Activated T-cell treated with anti-CD3 and anti-CD28 coated beads for 24 hours (primary cell): Measurements from ENCODE around the gene DOCK2.
"Not testable (repeated sequence)": the region's sequence is repeated elsewhere in the genome, so short reads cannot be mapped to it uniquely, and the experiment has no call there.

ENCODE experiments used
- DNase-seq: peaks from one replicate; pipeline ENCODE4 v3.0.0-alpha.2; 2020; ENCODE audit warnings: low read depth

DOCK2 gene

GRCh38 chr5:169719360-169720314 lies 82.6 kb downstream of the DOCK2 start:
- no peak for DNase-seq

- no peak for DNase-seq
Observed at GRCh38 chr5:169721771-169722170, 84.7 kb downstream of the DOCK2 start.

DNA sequence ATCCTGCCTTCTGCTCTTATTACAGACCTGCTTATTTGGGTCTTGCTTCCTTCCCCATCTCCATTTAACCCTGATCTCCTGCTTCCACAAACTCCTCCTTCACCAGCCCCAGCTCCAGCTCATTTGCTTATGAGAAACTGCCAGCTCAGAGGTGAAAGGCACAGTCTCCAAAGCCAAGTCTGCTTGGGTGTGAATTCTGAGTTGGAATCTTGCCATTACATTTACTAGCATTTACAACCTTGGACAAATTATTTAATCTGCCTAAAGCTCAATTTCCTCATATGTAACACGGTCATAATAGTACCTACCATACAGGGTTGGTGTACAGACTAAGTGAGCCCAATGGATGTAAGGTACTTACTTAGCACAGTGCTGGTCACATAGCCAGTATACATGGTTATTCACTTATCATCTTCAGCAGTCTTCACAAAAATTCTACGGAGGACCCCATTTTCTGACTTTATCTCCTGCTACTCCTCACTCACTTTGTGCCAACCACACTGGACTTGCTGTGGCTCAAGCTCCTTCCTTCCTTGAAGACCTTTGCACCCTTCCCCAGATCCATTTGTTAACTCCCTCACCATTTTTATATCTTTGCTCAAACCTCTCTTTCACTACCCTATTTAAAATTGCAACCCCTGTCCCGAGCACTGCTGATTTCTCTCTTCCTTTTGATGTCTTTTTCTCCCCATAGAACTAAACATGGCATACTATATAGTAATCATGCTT lies 86.2 kb downstream of the DOCK2 start:
- DNase-seq: no peak

DNA sequence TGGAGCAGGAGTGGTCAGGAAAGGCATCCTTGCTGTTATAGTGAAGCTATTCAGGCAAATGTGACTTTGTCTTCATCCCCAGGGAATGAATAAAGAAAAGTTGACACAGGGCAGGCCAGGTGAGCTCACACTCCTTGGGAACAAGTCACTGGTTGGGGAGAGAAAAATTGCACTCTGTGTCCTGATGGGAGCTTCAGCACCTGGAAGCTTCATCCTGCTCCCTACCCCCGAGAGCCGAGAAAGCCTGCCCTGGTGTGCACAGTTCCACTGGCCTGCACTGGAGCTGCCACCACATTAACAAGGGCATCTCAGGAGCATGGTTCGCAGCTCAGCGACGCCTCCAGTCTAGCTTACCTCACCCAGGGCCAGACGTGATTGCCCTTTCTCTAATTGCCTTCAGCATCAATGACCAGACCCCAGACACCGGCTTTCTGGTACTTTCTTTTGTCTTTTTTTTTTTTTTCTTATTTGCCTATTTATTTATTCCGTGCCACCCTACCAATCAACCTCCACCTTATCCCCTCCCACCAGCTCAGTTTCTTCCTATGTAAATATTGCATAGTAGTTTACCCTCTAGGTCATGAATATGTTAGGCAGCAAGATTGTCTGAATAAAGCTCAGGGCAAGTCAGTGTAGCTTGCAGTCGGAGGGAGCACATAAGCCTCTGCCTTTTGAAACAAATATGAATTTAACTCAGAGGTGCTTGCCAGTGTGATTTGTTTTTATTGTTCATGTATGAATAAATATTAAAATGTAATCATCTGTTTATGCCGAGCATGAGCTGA lies 87.4 kb downstream of the DOCK2 start:
- DNase-seq: no peak

GRCh38 chr5:169725665-169726064 lies 88.6 kb downstream of the DOCK2 start:
- not testable (repeated sequence) for DNase-seq

GRCh38 chr5:169728418-169728817 lies 91.3 kb downstream of the DOCK2 start:
- no peak for DNase-seq

GRCh38 chr5:169731221-169731620 lies 94.1 kb downstream of the DOCK2 start:
- DNase-seq: no peak

DNA sequence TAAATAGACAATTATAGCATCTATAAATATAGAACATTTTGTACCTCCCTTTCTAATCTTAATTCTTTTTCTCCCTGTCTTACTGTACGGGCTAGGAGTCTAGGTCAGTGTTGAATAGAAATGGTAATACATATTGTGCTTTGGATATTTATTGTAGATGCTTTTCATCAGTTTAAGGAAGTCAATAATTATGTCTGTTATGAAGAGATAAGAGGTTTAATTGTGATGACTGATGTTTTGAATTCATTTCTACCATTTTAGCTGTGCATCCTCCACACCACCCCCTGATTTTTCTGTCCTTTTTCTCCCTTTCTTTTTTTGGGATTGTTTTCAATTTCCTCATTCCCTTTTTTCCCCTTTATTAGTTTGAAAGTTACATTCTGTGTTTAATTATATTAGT lies 95.8 kb downstream of the DOCK2 start:
- no peak for DNase-seq

DNA sequence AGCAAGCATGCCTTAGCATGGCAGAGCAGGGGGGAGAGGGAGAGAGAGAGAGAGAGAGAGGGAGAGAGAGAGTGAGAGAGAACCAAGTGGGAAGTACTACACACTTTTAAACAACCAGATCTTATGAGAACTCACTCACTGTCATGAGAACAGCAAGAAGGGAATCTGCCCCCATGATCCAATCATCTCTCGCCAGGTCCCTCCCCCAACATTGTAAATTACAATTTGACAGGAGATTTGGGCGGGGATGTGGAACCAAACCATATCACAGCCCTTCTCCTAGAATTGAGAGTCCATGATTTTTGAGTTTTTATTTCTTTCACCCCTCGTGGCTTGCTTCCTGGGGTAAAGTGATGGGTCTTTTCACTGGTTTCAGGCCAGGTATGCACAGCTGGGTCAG lies 98.8 kb downstream of the DOCK2 start:
- DNase-seq: no peak

DNA sequence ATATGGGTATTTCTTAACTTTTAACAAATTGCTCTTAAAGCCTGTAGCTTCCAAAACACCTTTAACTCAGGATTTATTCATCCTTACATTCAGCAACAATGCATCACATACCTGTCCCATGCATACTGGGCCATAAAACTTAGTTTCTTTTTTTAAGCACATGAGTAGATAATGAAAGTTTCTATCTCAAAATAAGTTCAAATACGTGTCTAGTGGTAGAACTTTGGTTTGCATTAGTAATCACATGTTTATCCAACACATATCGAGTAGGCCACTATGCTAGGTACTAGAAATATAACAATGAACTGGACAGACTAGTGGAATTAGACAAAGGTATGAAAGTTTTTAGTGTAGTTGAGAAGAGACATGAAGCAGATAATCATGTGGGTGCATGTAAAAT lies 99.6 kb downstream of the DOCK2 start:
- DNase-seq: no peak

- DNase-seq: no peak
Observed at GRCh38 chr5:169740435-169740834, 103.4 kb downstream of the DOCK2 start.

DNA sequence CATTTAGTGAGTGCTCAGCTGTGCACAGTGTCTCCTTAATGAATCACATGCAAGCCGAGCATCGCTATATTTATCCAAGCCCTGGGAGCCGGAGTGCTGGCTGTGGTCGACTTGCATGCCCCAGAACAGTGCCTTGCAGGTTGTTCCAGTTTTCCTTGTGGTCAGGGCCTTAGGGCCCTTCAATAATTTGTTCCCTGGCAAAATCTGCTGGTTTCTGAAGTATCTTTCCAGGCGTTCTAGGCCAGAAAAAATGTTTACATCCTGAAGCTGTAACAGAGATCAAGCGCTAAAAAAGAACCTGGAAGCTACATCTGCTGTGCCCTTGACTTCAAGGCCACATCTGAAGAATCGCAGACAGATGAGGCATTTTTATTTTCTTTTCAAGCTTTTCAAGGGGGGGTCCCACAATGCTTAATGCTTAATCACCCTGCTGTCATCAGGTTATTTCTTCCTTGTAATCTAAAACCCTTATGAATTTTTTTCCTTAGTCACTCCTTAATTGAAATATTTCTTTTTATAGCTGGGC lies 105.8 kb downstream of the DOCK2 start:
- DNase-seq: no peak

GRCh38 chr5:169744336-169744735 lies 107.3 kb downstream of the DOCK2 start:
- no peak for DNase-seq

- no peak for DNase-seq
Observed at GRCh38 chr5:169745441-169746146, 108.5 kb downstream of the DOCK2 start.

GRCh38 chr5:169746147-169746694 lies 109.1 kb downstream of the DOCK2 start:
- no peak for DNase-seq

DNA sequence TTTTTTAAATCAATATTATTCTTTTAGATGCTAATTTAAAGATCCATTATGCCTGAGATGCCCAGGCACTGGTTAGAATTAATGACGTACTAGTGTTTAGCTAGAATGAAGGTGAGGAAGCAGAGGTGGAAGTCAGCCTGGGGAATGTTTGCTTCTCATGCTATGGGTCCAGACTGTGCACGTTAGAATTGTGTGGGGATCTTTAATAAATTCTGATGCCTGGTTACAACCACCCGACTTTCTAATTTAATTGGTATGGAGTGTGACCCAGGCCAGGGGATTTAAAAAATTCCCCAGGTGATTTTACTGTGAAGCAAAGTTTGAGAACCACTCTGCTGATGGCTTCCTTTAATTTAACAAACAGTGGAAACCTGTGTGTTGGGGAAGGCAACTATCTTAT lies 111.1 kb downstream of the DOCK2 start:
- no peak for DNase-seq

GRCh38 chr5:169749295-169749694 lies 112.2 kb downstream of the DOCK2 start:
- DNase-seq: no peak

DNA sequence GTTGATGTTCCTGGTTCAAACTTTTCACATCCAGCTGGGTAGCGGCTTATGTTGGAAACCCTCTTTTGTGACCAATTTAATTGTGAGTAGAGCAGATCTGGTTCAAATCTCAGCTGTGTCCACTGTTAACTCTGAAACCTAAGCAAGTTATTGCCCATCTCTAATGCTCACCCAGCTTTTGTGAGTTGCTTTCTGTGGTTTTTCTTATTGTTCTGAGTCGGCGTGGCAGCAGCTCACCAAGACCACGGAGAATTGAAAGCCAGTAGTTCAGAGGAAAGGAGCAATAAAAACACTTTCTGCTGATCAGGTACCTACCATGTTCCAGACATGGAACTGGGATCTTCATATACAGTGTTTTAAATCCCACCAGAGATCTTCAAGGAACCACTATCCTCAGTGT lies 114.4 kb downstream of the DOCK2 start:
- no peak for DNase-seq

DNA sequence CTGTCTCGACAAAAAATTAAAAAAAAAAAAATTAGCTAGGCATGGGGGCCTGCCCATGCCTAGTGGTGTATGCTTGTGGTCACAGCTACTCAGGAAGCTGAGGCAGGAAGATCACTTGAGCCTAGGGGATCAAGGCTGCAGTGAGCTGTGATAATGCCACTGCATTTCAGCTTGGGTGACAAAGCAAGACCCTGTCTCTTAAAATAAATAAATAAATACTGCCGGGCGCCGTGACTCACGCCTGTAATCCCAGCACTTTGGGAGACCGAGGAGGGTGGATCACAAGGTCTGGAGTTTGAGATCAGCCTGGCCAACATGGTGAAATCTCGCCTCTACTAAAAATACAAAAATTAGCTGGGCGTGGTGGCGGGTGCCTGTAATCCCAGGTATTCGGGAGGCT lies 115.5 kb downstream of the DOCK2 start:
- DNase-seq: not testable (repeated sequence)

GRCh38 chr5:169753795-169754194 lies 116.7 kb downstream of the DOCK2 start:
- no peak for DNase-seq

GRCh38 chr5:169754737-169755136 lies 117.7 kb downstream of the DOCK2 start:
- DNase-seq: no peak
